Measurements from ENCODE around the gene RPS21.

DNA sequence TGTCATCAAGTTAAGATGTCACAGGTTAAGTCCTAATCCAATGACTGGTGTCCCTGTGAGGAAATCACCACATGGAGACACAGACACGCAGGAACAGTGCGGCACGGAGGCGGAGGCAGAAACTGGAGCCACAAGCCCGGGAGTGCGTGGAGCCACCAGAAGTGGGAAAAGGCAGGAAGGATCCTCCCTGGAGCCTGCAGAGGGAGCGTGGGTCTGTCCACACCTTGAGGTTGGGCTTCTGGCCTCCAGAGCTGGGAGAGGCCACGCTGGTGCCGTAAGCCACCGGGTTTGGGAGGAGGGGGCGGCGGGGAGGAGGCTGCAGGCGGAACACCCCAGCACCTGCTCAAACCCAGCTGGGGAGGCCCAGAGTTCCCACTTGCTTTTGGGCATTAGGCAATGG is 16.4 kb downstream of the RPS21 start:
- TF ChIP-seq TAF1 (IDR thresholded peaks at IDR 0.05; ENCODE audit: low read depth) (no peak), EZH2 (IDR thresholded peaks at IDR 0.05; ENCODE audit: borderline replicate concordance, insufficient read depth, low read length, poor library complexity, severe bottlenecking) (no peak), EP300 (conservative IDR thresholded peaks at IDR 0.05; ENCODE audit: poor library complexity, severe bottlenecking) (no peak), MXI1 (conservative IDR thresholded peaks at IDR 0.05; ENCODE audit: poor library complexity, severe bottlenecking) (no peak), POLR2AphosphoS5 (IDR thresholded peaks at IDR 0.05) (no peak), RAD21 (conservative IDR thresholded peaks at IDR 0.05) (no peak)
- TF ChIP-seq, protein P1, sequence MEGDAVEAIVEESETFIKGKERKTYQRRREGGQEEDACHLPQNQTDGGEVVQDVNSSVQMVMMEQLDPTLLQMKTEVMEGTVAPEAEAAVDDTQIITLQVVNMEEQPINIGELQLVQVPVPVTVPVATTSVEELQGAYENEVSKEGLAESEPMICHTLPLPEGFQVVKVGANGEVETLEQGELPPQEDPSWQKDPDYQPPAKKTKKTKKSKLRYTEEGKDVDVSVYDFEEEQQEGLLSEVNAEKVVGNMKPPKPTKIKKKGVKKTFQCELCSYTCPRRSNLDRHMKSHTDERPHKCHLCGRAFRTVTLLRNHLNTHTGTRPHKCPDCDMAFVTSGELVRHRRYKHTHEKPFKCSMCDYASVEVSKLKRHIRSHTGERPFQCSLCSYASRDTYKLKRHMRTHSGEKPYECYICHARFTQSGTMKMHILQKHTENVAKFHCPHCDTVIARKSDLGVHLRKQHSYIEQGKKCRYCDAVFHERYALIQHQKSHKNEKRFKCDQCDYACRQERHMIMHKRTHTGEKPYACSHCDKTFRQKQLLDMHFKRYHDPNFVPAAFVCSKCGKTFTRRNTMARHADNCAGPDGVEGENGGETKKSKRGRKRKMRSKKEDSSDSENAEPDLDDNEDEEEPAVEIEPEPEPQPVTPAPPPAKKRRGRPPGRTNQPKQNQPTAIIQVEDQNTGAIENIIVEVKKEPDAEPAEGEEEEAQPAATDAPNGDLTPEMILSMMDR (IDR thresholded peaks at IDR 0.05; ENCODE audit: poor library complexity, severe bottlenecking): no peak
- TF ChIP-seq, protein P2, sequence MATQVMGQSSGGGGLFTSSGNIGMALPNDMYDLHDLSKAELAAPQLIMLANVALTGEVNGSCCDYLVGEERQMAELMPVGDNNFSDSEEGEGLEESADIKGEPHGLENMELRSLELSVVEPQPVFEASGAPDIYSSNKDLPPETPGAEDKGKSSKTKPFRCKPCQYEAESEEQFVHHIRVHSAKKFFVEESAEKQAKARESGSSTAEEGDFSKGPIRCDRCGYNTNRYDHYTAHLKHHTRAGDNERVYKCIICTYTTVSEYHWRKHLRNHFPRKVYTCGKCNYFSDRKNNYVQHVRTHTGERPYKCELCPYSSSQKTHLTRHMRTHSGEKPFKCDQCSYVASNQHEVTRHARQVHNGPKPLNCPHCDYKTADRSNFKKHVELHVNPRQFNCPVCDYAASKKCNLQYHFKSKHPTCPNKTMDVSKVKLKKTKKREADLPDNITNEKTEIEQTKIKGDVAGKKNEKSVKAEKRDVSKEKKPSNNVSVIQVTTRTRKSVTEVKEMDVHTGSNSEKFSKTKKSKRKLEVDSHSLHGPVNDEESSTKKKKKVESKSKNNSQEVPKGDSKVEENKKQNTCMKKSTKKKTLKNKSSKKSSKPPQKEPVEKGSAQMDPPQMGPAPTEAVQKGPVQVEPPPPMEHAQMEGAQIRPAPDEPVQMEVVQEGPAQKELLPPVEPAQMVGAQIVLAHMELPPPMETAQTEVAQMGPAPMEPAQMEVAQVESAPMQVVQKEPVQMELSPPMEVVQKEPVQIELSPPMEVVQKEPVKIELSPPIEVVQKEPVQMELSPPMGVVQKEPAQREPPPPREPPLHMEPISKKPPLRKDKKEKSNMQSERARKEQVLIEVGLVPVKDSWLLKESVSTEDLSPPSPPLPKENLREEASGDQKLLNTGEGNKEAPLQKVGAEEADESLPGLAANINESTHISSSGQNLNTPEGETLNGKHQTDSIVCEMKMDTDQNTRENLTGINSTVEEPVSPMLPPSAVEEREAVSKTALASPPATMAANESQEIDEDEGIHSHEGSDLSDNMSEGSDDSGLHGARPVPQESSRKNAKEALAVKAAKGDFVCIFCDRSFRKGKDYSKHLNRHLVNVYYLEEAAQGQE (IDR thresholded peaks at IDR 0.05; ENCODE audit: borderline replicate concordance): no peak

Data from neural cell (in vitro differentiated cells).